GM23338 (cell line): ENCODE results near the gene PGAM5. TPM values are rescaled to one million over a fixed set of nuclear protein-coding genes. Genes with fewer than 3 reads are reported as not detected.
A peak's percentile ranks its signal among the peaks of the same experiment; 100 is the strongest.

ENCODE experiments used
- ATAC-seq: fragments of 200-7000 bp; cut with Tn5 transposase; 3 replicates; pipeline ENCODE4 v1.9.1; 2020
- DNase-seq: peaks from one replicate; pipeline ENCODE4 v3.0.0-alpha.2; 2015; ENCODE audit warnings: low spot score
- H2AFZ ChIP-seq: fragments of 200-600 bp; sonication (generic); 2 replicates; pipeline ENCODE4 v1.8.0; 2016; ENCODE audit warnings: antibody characterized with exemption, mild to moderate bottlenecking, moderate library complexity
- H3F3A ChIP-seq: fragments of 200-600 bp; sonication (generic); replicated peaks from 2 replicates; pipeline ENCODE4 v1.8.0; 2017; ENCODE audit warnings: antibody characterized with exemption, mixed run types, low read depth
- H3K27ac ChIP-seq: fragments of 200-600 bp; sonication (generic); 2 replicates; pipeline ENCODE4 v1.6.1; 2016; ENCODE audit warnings: low read depth
- H3K27me3 ChIP-seq: fragments of 200-600 bp; sonication (generic); 2 replicates; pipeline ENCODE4 v1.8.0; 2016; ENCODE audit warnings: mild to moderate bottlenecking, mixed run types, moderate library complexity; ENCODE audit not compliant: insufficient read depth
- H3K36me3 ChIP-seq: fragments of 200-600 bp; sonication (generic); 2 replicates; pipeline ENCODE4 v1.8.0; 2016; ENCODE audit warnings: mild to moderate bottlenecking; ENCODE audit not compliant: insufficient read depth
- H3K4me1 ChIP-seq: fragments of 200-600 bp; sonication (generic); 2 replicates; pipeline ENCODE4 v1.8.0; 2016; ENCODE audit warnings: mild to moderate bottlenecking, moderate library complexity; ENCODE audit not compliant: insufficient read depth
- H3K4me2 ChIP-seq: fragments of 200-600 bp; sonication (generic); 2 replicates; pipeline ENCODE4 v1.7.1; 2017; ENCODE audit warnings: mixed run types
- H3K4me3 ChIP-seq: fragments of 200-600 bp; sonication (generic); 2 replicates; pipeline ENCODE4 v1.6.1; 2016; ENCODE audit warnings: mixed run types
- H3K79me2 ChIP-seq: fragments of 200-600 bp; sonication (generic); replicated peaks from 2 replicates; pipeline ENCODE4 v1.8.0; 2017; ENCODE audit warnings: mild to moderate bottlenecking; ENCODE audit not compliant: insufficient read depth
- H3K9me2 ChIP-seq: fragments of 200-600 bp; sonication (generic); 2 replicates; pipeline ENCODE4 v1.8.0; 2017; ENCODE audit not compliant: insufficient read depth
- H4K20me1 ChIP-seq: fragments of 200-600 bp; sonication (generic); replicated peaks from 2 replicates; pipeline ENCODE4 v1.8.0; 2017; ENCODE audit warnings: mild to moderate bottlenecking; ENCODE audit not compliant: insufficient read depth
- H3K27ac Mint-ChIP-seq: 2 replicates; pipeline ENCODE4 v1.8.0; 2020; ENCODE audit warnings: inconsistent platforms, mild to moderate bottlenecking, moderate library complexity, mixed read lengths
- H3K27me3 Mint-ChIP-seq: 3 replicates; pipeline ENCODE4 v1.8.0; 2022; ENCODE audit warnings: low read depth, mild to moderate bottlenecking, moderate library complexity, mixed read lengths, inconsistent platforms; ENCODE audit not compliant: insufficient read depth, poor library complexity
- H3K36me3 Mint-ChIP-seq: 3 replicates; pipeline ENCODE4 v1.8.0; 2021; ENCODE audit warnings: low read depth, mild to moderate bottlenecking, inconsistent platforms, moderate library complexity, mixed read lengths
- H3K4me1 Mint-ChIP-seq: 3 replicates; pipeline ENCODE4 v1.8.0; 2020; ENCODE audit warnings: mild to moderate bottlenecking, inconsistent platforms, mixed read lengths
- H3K4me3 Mint-ChIP-seq: 3 replicates; pipeline ENCODE4 v1.8.0; 2021; ENCODE audit warnings: moderate library complexity, mild to moderate bottlenecking, inconsistent platforms, mixed read lengths
- H3K9me3 Mint-ChIP-seq: 3 replicates; pipeline ENCODE4 v1.8.0; 2020; ENCODE audit warnings: moderate library complexity, mild to moderate bottlenecking, inconsistent platforms, mixed read lengths
- NANOG ChIP-seq: IDR thresholded peaks from 2 replicates; pipeline ENCODE4 v1.6.1; 2016; ENCODE audit warnings: antibody characterized with exemption, borderline replicate concordance
- STAT1 ChIP-seq: IDR thresholded peaks from one replicate; pipeline ENCODE4 v1.6.1; 2016; ENCODE audit warnings: antibody characterized with exemption; ENCODE audit not compliant: unreplicated experiment
- ZNF331 ChIP-seq: fragments of 250-450 bp; sonication (Bioruptor Pico); IDR thresholded peaks from 2 replicates; pipeline ENCODE4 v1.5.0; 2020; ENCODE audit warnings: low read depth, mild to moderate bottlenecking, moderate library complexity
- ZNF462 ChIP-seq: fragments of 250-450 bp; sonication (Bioruptor Pico); IDR thresholded peaks from 2 replicates; pipeline ENCODE4 v1.5.0; 2020; ENCODE audit warnings: mild to moderate bottlenecking, moderate library complexity
- polyA plus RNA-seq: library from polyadenylated mRNA; unstranded; fragments of >200 nt; fragmentation: Nextera tagmentation; extraction: Ambion mirVana; gene quantifications from 2 replicates; pipeline ENCODE4 v1.2.1, GENCODE V29; 2016
- total RNA-seq: library from RNA; depleted of rRNA; stranded (reverse); fragments of >200 nt; shearing (Covaris generic); gene quantifications from 2 replicates; pipeline ENCODE4 v1.2.3, GENCODE V29; 2014

The PGAM5 gene
- total and polyA plus RNA-seq, 2 experiments from 2014 or later = 31.1 to 108 TPM

DNA sequence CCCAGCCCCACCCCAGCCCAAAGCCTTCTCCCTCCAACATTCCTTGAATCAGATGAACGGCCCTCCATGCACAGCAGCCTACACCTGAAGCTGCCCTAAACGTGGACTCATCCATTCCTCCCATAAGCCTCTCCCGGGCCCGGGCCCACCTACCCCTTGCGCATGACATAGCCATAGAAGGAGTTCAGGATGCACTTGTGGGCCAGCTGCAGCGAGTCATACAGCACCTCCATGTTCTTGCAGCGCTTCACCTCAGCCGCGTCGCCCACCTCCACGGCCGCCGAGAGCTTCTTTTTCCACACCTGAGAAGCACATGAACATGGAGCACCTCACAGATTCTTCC lies 45.5 kb upstream of the PGAM5 start:
- Histone ChIP-seq H3K9me2 (no peaks in the 10 kb centered on the region), H2AFZ (no peak overlapping the region), H3F3A (no peaks in the 10 kb centered on the region), H3K4me1 (no peaks in the 10 kb centered on the region), H3K79me2 (no peaks in the 10 kb centered on the region), H3K4me3 (no peak overlapping the region), H3K4me2 (no peak overlapping the region), H3K36me3 (peaks cover 57% of the 10 kb centered on the region), H4K20me1 (peaks cover 11% of the 10 kb centered on the region), H3K27me3 (no peaks in the 10 kb centered on the region), H3K27ac (no peak overlapping the region)
- H3K4me3 Mint-ChIP-seq = no peak overlapping the region
- H3K27ac Mint-ChIP-seq = no peak overlapping the region; the same call in 1 of the 2 replicates
- no peaks in the 10 kb centered on the region for H3K4me1 Mint-ChIP-seq
- no peaks in the 10 kb centered on the region for H3K27me3 Mint-ChIP-seq
- ATAC-seq (no peak), DNase-seq (no peak)
- H3K9me3 Mint-ChIP-seq = no peaks in the 10 kb centered on the region
- TF ChIP-seq STAT1 = no peak
- TF ChIP-seq NANOG = no peak
- peaks cover 98% of the 10 kb centered on the region for H3K36me3 Mint-ChIP-seq

- Histone ChIP-seq H3K27ac (peak overlapping the region; percentile 20; the same call in 1 of the 2 replicates), H3K4me2 (no peak overlapping the region), H3K36me3 (peaks cover 50% of the 10 kb centered on the region), H3K9me2 (no peaks in the 10 kb centered on the region), H3K79me2 (no peaks in the 10 kb centered on the region), H3K4me1 (no peaks in the 10 kb centered on the region), H3F3A (no peaks in the 10 kb centered on the region), H3K4me3 (no peak overlapping the region), H2AFZ (no peak overlapping the region), H3K27me3 (no peaks in the 10 kb centered on the region), H4K20me1 (peaks cover 11% of the 10 kb centered on the region)
- TF ChIP-seq ZNF462 (CRISPR knock-in tag) (no peak), NANOG (no peak), ZNF331 (CRISPR knock-in tag) (no peak)
- DNase-seq (no peak), ATAC-seq (no peak)
- Mint-ChIP-seq H3K4me1 (no peaks in the 10 kb centered on the region), H3K36me3 (peaks cover 94% of the 10 kb centered on the region), H3K27me3 (no peaks in the 10 kb centered on the region), H3K4me3 (no peak overlapping the region), H3K27ac (no peak overlapping the region), H3K9me3 (no peaks in the 10 kb centered on the region)
Observed at GRCh38 chr12:132665794-132666193, 44.8 kb upstream of the PGAM5 start.
